Measurements from ENCODE around the gene AP2B1.

DNA sequence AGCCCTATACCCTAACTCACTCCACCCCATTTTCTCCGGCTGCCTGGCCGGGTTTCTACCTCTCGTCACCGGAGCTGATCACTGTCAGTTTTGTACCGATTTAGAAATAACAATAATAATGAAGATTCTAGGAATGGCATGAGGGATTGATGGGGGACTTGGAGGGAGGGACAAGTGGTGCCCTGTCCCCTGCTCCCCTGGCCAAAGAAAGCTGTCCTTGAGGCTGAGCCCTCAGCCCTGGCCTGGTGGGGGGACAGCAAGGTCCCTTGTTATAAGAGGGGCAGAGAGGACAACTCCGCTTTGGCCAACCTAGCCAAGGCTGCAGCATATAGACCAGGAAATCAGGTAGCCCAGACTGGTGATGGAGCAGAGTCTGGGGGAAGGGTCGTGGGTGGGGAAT lies 155.4 kb downstream of the AP2B1 start:
- TF ChIP-seq, protein P1, sequence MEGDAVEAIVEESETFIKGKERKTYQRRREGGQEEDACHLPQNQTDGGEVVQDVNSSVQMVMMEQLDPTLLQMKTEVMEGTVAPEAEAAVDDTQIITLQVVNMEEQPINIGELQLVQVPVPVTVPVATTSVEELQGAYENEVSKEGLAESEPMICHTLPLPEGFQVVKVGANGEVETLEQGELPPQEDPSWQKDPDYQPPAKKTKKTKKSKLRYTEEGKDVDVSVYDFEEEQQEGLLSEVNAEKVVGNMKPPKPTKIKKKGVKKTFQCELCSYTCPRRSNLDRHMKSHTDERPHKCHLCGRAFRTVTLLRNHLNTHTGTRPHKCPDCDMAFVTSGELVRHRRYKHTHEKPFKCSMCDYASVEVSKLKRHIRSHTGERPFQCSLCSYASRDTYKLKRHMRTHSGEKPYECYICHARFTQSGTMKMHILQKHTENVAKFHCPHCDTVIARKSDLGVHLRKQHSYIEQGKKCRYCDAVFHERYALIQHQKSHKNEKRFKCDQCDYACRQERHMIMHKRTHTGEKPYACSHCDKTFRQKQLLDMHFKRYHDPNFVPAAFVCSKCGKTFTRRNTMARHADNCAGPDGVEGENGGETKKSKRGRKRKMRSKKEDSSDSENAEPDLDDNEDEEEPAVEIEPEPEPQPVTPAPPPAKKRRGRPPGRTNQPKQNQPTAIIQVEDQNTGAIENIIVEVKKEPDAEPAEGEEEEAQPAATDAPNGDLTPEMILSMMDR (conservative IDR thresholded peaks at IDR 0.05): no peak
- no peak for TF ChIP-seq ZFX (IDR thresholded peaks at IDR 0.05)
